GM10266 (cell line): ENCODE data around the gene SKIC2.
"Not testable (repeated sequence)": the region's sequence is repeated elsewhere in the genome, so short reads cannot be mapped to it uniquely, and the experiment has no call there.

ENCODE experiments used
- DNase-seq: peaks from one replicate; pipeline ENCODE4 v3.0.0; 2012; ENCODE audit errors: extremely low spot score
- TF ChIP-seq, protein P1 (sequence below): IDR thresholded peaks from 2 replicates; pipeline ENCODE4 v1.5.1; 2012; ENCODE audit warnings: mild to moderate bottlenecking, low read depth; ENCODE audit not compliant: control insufficient read depth, insufficient read depth; ENCODE audit errors: missing control alignments

The SKIC2 gene

GRCh38 chr6:31970604-31971271, 11.8 kb downstream of the SKIC2 start:
- TF ChIP-seq, protein P1, sequence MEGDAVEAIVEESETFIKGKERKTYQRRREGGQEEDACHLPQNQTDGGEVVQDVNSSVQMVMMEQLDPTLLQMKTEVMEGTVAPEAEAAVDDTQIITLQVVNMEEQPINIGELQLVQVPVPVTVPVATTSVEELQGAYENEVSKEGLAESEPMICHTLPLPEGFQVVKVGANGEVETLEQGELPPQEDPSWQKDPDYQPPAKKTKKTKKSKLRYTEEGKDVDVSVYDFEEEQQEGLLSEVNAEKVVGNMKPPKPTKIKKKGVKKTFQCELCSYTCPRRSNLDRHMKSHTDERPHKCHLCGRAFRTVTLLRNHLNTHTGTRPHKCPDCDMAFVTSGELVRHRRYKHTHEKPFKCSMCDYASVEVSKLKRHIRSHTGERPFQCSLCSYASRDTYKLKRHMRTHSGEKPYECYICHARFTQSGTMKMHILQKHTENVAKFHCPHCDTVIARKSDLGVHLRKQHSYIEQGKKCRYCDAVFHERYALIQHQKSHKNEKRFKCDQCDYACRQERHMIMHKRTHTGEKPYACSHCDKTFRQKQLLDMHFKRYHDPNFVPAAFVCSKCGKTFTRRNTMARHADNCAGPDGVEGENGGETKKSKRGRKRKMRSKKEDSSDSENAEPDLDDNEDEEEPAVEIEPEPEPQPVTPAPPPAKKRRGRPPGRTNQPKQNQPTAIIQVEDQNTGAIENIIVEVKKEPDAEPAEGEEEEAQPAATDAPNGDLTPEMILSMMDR = no peak
- no peak for DNase-seq

DNA sequence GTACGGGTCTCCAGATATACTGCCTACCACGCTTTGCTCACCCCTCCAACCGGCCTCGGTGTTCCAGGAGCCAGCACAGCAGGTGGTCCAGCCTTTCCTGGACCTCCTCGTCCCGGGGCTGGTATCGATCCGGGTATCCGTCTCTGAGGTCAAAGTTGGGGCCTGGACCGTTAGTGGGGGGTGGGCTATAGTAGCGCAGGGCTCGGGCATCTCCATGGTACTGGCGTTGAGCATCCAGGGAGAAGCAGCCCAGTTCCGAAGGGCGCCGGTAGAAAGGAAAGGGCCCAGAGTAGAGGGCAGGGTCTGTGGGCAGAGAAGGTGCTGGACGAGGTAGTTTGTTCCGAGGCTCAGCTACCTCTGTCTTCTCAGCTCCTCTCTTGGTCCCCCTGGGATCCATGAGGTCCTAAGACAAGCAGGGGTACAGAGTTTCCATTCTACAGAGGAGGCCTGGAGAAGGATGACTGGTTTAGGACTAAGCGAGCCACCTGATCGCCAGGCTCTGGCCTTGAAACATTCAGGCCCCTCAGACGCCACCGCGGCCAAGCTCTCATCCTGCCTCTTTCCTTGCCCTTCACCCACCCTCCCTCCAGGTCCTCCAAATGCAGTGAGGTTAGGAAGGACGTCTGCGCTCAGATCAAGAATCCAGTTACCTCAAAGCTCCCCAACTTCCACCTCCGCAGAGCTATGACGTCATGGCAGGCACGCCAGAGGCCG, 12.5 kb downstream of the SKIC2 start:
- no peak for DNase-seq
- TF ChIP-seq, protein P1 = no peak

- TF ChIP-seq, protein P1 = no peak
- DNase-seq = peak; percentile 99
Measured at GRCh38 chr6:31971993-31972708, 13.2 kb downstream of the SKIC2 start, which contains the start of gene DXO. Gene DXO (minus strand): TSS chr6:31972138. CDS start chr6:31971675, 463 bp downstream.

- DNase-seq = peak; percentile 25
- TF ChIP-seq, protein P1 = no peak
Measured at GRCh38 chr6:31972709-31973350, 13.9 kb downstream of the SKIC2 start.

- DNase-seq = not testable (repeated sequence)
Measured at GRCh38 chr6:31976065-31976464, 17.1 kb downstream of the SKIC2 start.

DNA sequence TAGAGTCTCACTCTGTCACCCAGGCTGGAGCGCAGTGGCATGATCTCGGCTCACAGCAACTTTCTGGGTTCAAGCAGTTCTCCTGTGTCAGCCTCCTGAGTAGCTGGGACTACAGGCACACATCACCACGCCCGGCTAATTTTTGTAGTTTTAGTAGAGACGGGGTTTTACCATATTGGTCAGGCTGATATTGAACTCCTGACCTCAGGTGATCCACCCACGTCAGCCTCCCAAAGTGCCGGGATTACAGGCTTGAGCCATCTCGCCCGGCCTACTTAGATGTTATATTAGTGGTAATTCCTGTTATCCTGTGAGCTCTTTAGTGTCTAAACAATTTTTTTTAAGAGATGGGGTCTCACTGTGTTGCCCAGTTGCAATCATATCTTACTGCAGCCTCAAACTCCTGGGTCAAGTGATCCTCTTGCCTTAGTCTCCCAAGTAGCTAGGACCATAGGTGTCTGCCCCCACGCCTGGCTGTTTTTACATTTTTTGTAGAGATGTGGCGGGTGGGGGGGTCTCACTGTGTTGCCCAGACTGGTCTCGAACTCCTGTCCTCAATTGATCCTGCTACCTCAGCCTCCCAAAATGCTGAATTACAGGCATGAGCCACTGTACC, 18.9 kb downstream of the SKIC2 start:
- TF ChIP-seq, protein P1 = no peak

DNA sequence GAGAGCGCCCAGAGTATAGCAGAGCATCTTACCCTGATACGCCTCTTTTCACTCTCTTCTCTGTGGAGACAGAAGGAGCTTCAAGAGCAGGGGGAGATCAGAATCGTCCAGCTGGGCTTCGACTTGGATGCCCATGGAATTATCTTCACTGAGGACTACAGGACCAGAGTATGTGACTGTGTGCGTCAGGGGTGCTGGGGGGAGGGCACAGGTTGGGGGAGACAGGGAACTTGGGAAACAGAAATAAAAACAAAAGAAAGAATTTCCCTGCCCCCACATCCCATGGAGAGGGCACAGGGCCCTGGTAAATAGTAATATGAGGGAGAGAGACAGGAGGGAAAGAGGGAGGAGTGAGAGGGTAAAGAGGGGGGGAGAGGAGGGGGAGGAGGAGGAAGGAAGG, 19.9 kb downstream of the SKIC2 start:
- TF ChIP-seq, protein P1 = no peak
- DNase-seq = no peak

More for the DNA sequence above, 18.9 kb downstream of the SKIC2 start:
- no peak for DNase-seq
